DMS79 (cell line): ENCODE data around the gene TMEM9B.
"Not testable (repeated sequence)": the region's sequence is repeated elsewhere in the genome, so short reads cannot be mapped to it uniquely, and the experiment has no call there.

Experiments
- DNase-seq: peaks from one replicate; lab custom pipeline; 2025; lab: John Stamatoyannopoulos, UW

Gene TMEM9B

GRCh38 chr11:8964324-8965320 lies at the start of gene TMEM9B:
Gene TMEM9B, minus strand, starts transcription at chr11:8964442. Its CDS starts 129 bp downstream, at chr11:8964313.
- DNase-seq, result peak; percentile 70

GRCh38 chr11:9013373-9013772 lies 49.1 kb upstream of the TMEM9B start:
- no peak for DNase-seq

- DNase-seq, result not testable (repeated sequence)
Measured at GRCh38 chr11:9009538-9009937, 45.3 kb upstream of the TMEM9B start.

GRCh38 chr11:9008661-9009060 lies 44.4 kb upstream of the TMEM9B start:
- DNase-seq, result no peak

- DNase-seq, result no peak
Measured at GRCh38 chr11:9008011-9008550, 43.8 kb upstream of the TMEM9B start.

GRCh38 chr11:9005087-9005486 lies 40.8 kb upstream of the TMEM9B start:
- DNase-seq, result no peak

GRCh38 chr11:9004183-9004926 lies 40.1 kb upstream of the TMEM9B start:
- no peak for DNase-seq

GRCh38 chr11:9003573-9004182 lies 39.4 kb upstream of the TMEM9B start, which contains the start of gene NRIP3:
Gene NRIP3, minus strand, starts transcription at chr11:9004001. Its CDS starts 66 bp downstream, at chr11:9003935.
- peak; percentile 26 for DNase-seq

- DNase-seq, result no peak
Measured at GRCh38 chr11:9002920-9003572, 38.8 kb upstream of the TMEM9B start.

- DNase-seq, result no peak
Measured at GRCh38 chr11:9001736-9002135, 37.5 kb upstream of the TMEM9B start.

- no peak for DNase-seq
Measured at GRCh38 chr11:8998017-8998416, 33.8 kb upstream of the TMEM9B start.

- DNase-seq, result no peak
Measured at GRCh38 chr11:8997451-8997850, 33.2 kb upstream of the TMEM9B start.

GRCh38 chr11:8989453-8989852 lies 25.2 kb upstream of the TMEM9B start:
- DNase-seq, result no peak

GRCh38 chr11:8988329-8989234 lies 24.3 kb upstream of the TMEM9B start:
- no peak for DNase-seq

- no peak for DNase-seq
Measured at GRCh38 chr11:8987446-8987845, 23.2 kb upstream of the TMEM9B start.

GRCh38 chr11:8986772-8987171 lies 22.5 kb upstream of the TMEM9B start:
- DNase-seq, result not testable (repeated sequence)

- DNase-seq, result no peak
Measured at GRCh38 chr11:8985462-8985861, 21.2 kb upstream of the TMEM9B start.

- no peak for DNase-seq
Measured at GRCh38 chr11:8983552-8983951, 19.3 kb upstream of the TMEM9B start.

GRCh38 chr11:8980485-8980884 lies 16.2 kb upstream of the TMEM9B start:
- no peak for DNase-seq

- not testable (repeated sequence) for DNase-seq
Measured at GRCh38 chr11:8979365-8979764, 15.1 kb upstream of the TMEM9B start.
